ENCODE data around the gene ASPRV1. TPM values are rescaled to one million over a fixed set of nuclear protein-coding genes. Genes with fewer than 3 reads are reported as not detected.

Gene ASPRV1
- polyA plus RNA-seq (2011; rRNA removed): 0.17 and 0.29 TPM in 2 replicates
- not detected in 2 replicates for polyA minus RNA-seq (2011; rRNA and poly(A)+ RNA removed)

DNA sequence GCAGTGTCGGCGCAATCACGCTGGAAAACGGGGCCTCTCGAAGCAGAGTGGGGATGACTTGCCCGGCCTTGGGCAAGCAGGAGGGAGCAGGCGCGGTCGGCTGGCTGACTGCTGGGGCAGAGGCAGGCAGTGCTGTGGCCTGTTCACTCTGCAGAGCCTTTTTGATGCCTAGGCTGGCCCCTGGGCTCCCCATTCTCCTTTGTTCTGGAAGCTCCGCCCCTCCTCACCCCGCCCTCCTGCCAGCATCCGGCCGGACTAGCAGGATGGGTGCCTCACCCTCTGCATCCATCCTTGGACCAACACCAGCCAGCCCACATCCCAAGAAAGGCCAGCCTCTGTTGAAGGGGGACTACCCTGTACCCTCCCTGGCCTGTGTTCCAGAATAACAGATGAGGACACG lies at the start of gene ASPRV1:
ASPRV1 (minus strand) TSS at position 136 of the 400 bp plus-strand sequence. CDS start 195 bp downstream, outside the sequence.
- POLR2A ChIA-PET: no interaction called here
- CTCF ChIA-PET: interaction anchor here (0.7 kb wide), 1 partner anchor 82 kb away, joined by 3 read pairs; no protein-coding TSS in a partner anchor
- H3K4me3 ChIP-seq (ENCODE audit: low read depth, low read length): no peak within 1 kb of the TSS
- H3K36me3 ChIP-seq (ENCODE audit: control insufficient read depth, insufficient read depth, low read length): no peaks in the 10 kb centered on the region
- H3K27me3 ChIP-seq (ENCODE audit: control insufficient read depth, insufficient read depth, low read length): peaks cover 16% of the 10 kb centered on the region
- TF ChIP-seq CTCF (IDR thresholded peaks at IDR 0.05; ENCODE audit: insufficient read depth, low read depth, low read length): no peak
- no peak for DNase-seq (ENCODE audit: low read depth)

- ChIA-PET CTCF (no interaction called here), POLR2A (no interaction called here)
- Histone ChIP-seq H3K4me3 (ENCODE audit: low read depth, low read length) (no peak overlapping the region), H3K36me3 (ENCODE audit: control insufficient read depth, insufficient read depth, low read length) (no peaks in the 10 kb centered on the region), H3K27me3 (ENCODE audit: control insufficient read depth, insufficient read depth, low read length) (no peaks in the 10 kb centered on the region)
- TF ChIP-seq CTCF (IDR thresholded peaks at IDR 0.05; ENCODE audit: insufficient read depth, low read depth, low read length): no peak
- no peak for DNase-seq (ENCODE audit: low read depth)
Measured at GRCh38 chr2:70010576-70011111, 49.2 kb upstream of the ASPRV1 start.

GRCh38 chr2:70009762-70010575 lies 48.5 kb upstream of the ASPRV1 start:
- no peak for TF ChIP-seq CTCF (IDR thresholded peaks at IDR 0.05; ENCODE audit: insufficient read depth, low read depth, low read length)
- Histone ChIP-seq H3K27me3 (ENCODE audit: control insufficient read depth, insufficient read depth, low read length) (no peaks in the 10 kb centered on the region), H3K4me3 (ENCODE audit: low read depth, low read length) (no peak overlapping the region), H3K36me3 (ENCODE audit: control insufficient read depth, insufficient read depth, low read length) (no peaks in the 10 kb centered on the region)
- CTCF ChIA-PET: interaction anchor here (1.0 to 1.3 kb wide), 2 partner anchors 9 to 23 kb away, joined by 4 read pairs; no protein-coding TSS in a partner anchor
- POLR2A ChIA-PET: no interaction called here
- DNase-seq (ENCODE audit: low read depth): no peak

GRCh38 chr2:70008290-70008689 lies 46.9 kb upstream of the ASPRV1 start:
- no peak for DNase-seq (ENCODE audit: low read depth)
- Histone ChIP-seq H3K36me3 (ENCODE audit: control insufficient read depth, insufficient read depth, low read length) (no peaks in the 10 kb centered on the region), H3K27me3 (ENCODE audit: control insufficient read depth, insufficient read depth, low read length) (no peaks in the 10 kb centered on the region), H3K4me3 (ENCODE audit: low read depth, low read length) (no peak overlapping the region)
- no peak for TF ChIP-seq CTCF (IDR thresholded peaks at IDR 0.05; ENCODE audit: insufficient read depth, low read depth, low read length)
- POLR2A ChIA-PET: no interaction called here
- CTCF ChIA-PET: no interaction called here

GRCh38 chr2:70007151-70007550 lies 45.7 kb upstream of the ASPRV1 start:
- POLR2A ChIA-PET: no interaction called here
- DNase-seq (ENCODE audit: low read depth): no peak
- CTCF ChIA-PET: no interaction called here
- TF ChIP-seq CTCF (IDR thresholded peaks at IDR 0.05; ENCODE audit: insufficient read depth, low read depth, low read length): no peak
- Histone ChIP-seq H3K36me3 (ENCODE audit: control insufficient read depth, insufficient read depth, low read length) (no peaks in the 10 kb centered on the region), H3K27me3 (ENCODE audit: control insufficient read depth, insufficient read depth, low read length) (no peaks in the 10 kb centered on the region), H3K4me3 (ENCODE audit: low read depth, low read length) (no peak overlapping the region)

All from BJ (cell line).